Activated naive CD8-positive, alpha-beta T cell treated with anti-CD3 and anti-CD28 coated beads, Interleukin-2, amount 50 U/mL, for 24 hours (primary cell): ENCODE measurements around the gene PRELID1.
"Not testable (repeated sequence)": the region's sequence is repeated elsewhere in the genome, so short reads cannot be mapped to it uniquely, and the experiment has no call there.

Experiments used
- ATAC-seq: fragments of 150-1000 bp; cut with Tn5 transposase; one replicate; pipeline ENCODE4 v1.10.0; 2021
- DNase-seq: peaks from one replicate; pipeline ENCODE4 v3.0.0; 2021
- H3K27ac Mint-ChIP-seq: one replicate; pipeline ENCODE4 v1.8.0; 2021; ENCODE audit warnings: mild to moderate bottlenecking, mixed read lengths
- H3K27me3 Mint-ChIP-seq: one replicate; pipeline ENCODE4 v1.8.0; 2021; ENCODE audit warnings: mixed read lengths
- H3K36me3 Mint-ChIP-seq: one replicate; pipeline ENCODE4 v1.8.0; 2021; ENCODE audit warnings: low read depth, mixed read lengths
- H3K4me1 Mint-ChIP-seq: one replicate; pipeline ENCODE4 v1.8.0; 2021; ENCODE audit warnings: mixed read lengths
- H3K4me3 Mint-ChIP-seq: one replicate; pipeline ENCODE4 v1.8.0; 2021; ENCODE audit warnings: mild to moderate bottlenecking, moderate library complexity, mixed read lengths
- H3K9me3 Mint-ChIP-seq: one replicate; pipeline ENCODE4 v1.8.0; 2021; ENCODE audit warnings: mixed read lengths

PRELID1 gene

GRCh38 chr5:177303121-177303924 lies at the start of gene PRELID1, which contains the start of gene RAB24:
PRELID1 (plus strand) TSS chr5:177303799; CDS start chr5:177303986, 187 bp downstream.
RAB24 (minus strand) TSS chr5:177303719; CDS start chr5:177303288, 431 bp downstream.
- DNase-seq (peak; percentile 95), ATAC-seq (peak; percentile 55)
- Mint-ChIP-seq H3K4me1 (peaks cover 65% of the 10 kb centered on the region), H3K36me3 (peaks cover 44% of the 10 kb centered on the region), H3K4me3 (peak within 1 kb of the TSS; percentile 98), H3K27ac (peak within 1 kb of the TSS; percentile 93), H3K27me3 (no peaks in the 10 kb centered on the region), H3K9me3 (no peaks in the 10 kb centered on the region)

- no peaks in the 10 kb centered on the region for H3K27me3 Mint-ChIP-seq
- H3K4me3 Mint-ChIP-seq: no peak overlapping the region
- ATAC-seq (no peak), DNase-seq (no peak)
- H3K9me3 Mint-ChIP-seq: no peaks in the 10 kb centered on the region
- no peak overlapping the region for H3K27ac Mint-ChIP-seq
- peaks cover 57% of the 10 kb centered on the region for H3K36me3 Mint-ChIP-seq
- H3K4me1 Mint-ChIP-seq: no peaks in the 10 kb centered on the region
These were observed 47.3 kb upstream of the PRELID1 start for GRCh38 chr5:177256296-177256695.

- not testable (repeated sequence) for DNase-seq, H3K4me1 Mint-ChIP-seq, ATAC-seq, H3K4me3 Mint-ChIP-seq, H3K27ac Mint-ChIP-seq, H3K9me3 Mint-ChIP-seq, H3K27me3 Mint-ChIP-seq
- H3K36me3 Mint-ChIP-seq: peaks cover 49% of the 10 kb centered on the region
These were observed 44.9 kb upstream of the PRELID1 start for GRCh38 chr5:177258711-177259110.

- no peak overlapping the region for H3K4me3 Mint-ChIP-seq
- no peak for DNase-seq
- no peak overlapping the region for H3K27ac Mint-ChIP-seq
- H3K9me3 Mint-ChIP-seq: no peaks in the 10 kb centered on the region
- ATAC-seq: no peak
- H3K4me1 Mint-ChIP-seq: no peaks in the 10 kb centered on the region
- peaks cover 49% of the 10 kb centered on the region for H3K36me3 Mint-ChIP-seq
- no peaks in the 10 kb centered on the region for H3K27me3 Mint-ChIP-seq
These were observed 42.6 kb upstream of the PRELID1 start for GRCh38 chr5:177260961-177261360.

- Mint-ChIP-seq H3K27ac (no peak overlapping the region), H3K36me3 (peaks cover 51% of the 10 kb centered on the region)
These were observed 42.1 kb upstream of the PRELID1 start for GRCh38 chr5:177261510-177261909.

GRCh38 chr5:177264178-177264577 lies 39.4 kb upstream of the PRELID1 start:
- Mint-ChIP-seq H3K36me3 (peaks cover 43% of the 10 kb centered on the region), H3K27ac (no peak overlapping the region), H3K4me3 (no peak overlapping the region), H3K9me3 (no peaks in the 10 kb centered on the region), H3K4me1 (no peaks in the 10 kb centered on the region), H3K27me3 (no peaks in the 10 kb centered on the region)
- ATAC-seq: no peak
- DNase-seq: no peak

More at GRCh38 chr5:177261510-177261909, 42.1 kb upstream of the PRELID1 start:
- DNase-seq: no peak
- ATAC-seq: no peak
- Mint-ChIP-seq H3K27me3 (no peaks in the 10 kb centered on the region), H3K4me1 (no peaks in the 10 kb centered on the region), H3K4me3 (no peak overlapping the region), H3K9me3 (no peaks in the 10 kb centered on the region)

- peaks cover 39% of the 10 kb centered on the region for H3K36me3 Mint-ChIP-seq
These were observed 38.2 kb upstream of the PRELID1 start for GRCh38 chr5:177265395-177265794.

GRCh38 chr5:177269232-177269895 lies 34.2 kb upstream of the PRELID1 start:
- no peaks in the 10 kb centered on the region for H3K4me1 Mint-ChIP-seq
- no peaks in the 10 kb centered on the region for H3K27me3 Mint-ChIP-seq
- no peaks in the 10 kb centered on the region for H3K9me3 Mint-ChIP-seq
- peaks cover 38% of the 10 kb centered on the region for H3K36me3 Mint-ChIP-seq
- H3K27ac Mint-ChIP-seq: no peak overlapping the region
- H3K4me3 Mint-ChIP-seq: no peak overlapping the region
- no peak for ATAC-seq
- DNase-seq: no peak

More at GRCh38 chr5:177265395-177265794, 38.2 kb upstream of the PRELID1 start:
- ATAC-seq (no peak), DNase-seq (no peak)
- no peaks in the 10 kb centered on the region for H3K9me3 Mint-ChIP-seq
- no peaks in the 10 kb centered on the region for H3K27me3 Mint-ChIP-seq
- H3K4me3 Mint-ChIP-seq: no peak overlapping the region
- no peak overlapping the region for H3K27ac Mint-ChIP-seq
- H3K4me1 Mint-ChIP-seq: no peaks in the 10 kb centered on the region

GRCh38 chr5:177269976-177270375 lies 33.6 kb upstream of the PRELID1 start:
- ATAC-seq (no peak), DNase-seq (no peak)
- H3K27me3 Mint-ChIP-seq: no peaks in the 10 kb centered on the region
- H3K36me3 Mint-ChIP-seq: peaks cover 39% of the 10 kb centered on the region
- no peak overlapping the region for H3K27ac Mint-ChIP-seq
- H3K4me3 Mint-ChIP-seq: no peak overlapping the region
- no peaks in the 10 kb centered on the region for H3K4me1 Mint-ChIP-seq
- H3K9me3 Mint-ChIP-seq: no peaks in the 10 kb centered on the region

- no peak overlapping the region for H3K4me3 Mint-ChIP-seq
- H3K27ac Mint-ChIP-seq: peak overlapping the region; percentile 0
- peaks cover 43% of the 10 kb centered on the region for H3K36me3 Mint-ChIP-seq
- H3K27me3 Mint-ChIP-seq: no peaks in the 10 kb centered on the region
- H3K9me3 Mint-ChIP-seq: no peaks in the 10 kb centered on the region
- no peaks in the 10 kb centered on the region for H3K4me1 Mint-ChIP-seq
- DNase-seq (no peak), ATAC-seq (no peak)
These were observed 32.9 kb upstream of the PRELID1 start for GRCh38 chr5:177270653-177271052.

GRCh38 chr5:177271113-177271512 lies 32.5 kb upstream of the PRELID1 start:
- no peak overlapping the region for H3K27ac Mint-ChIP-seq
- peaks cover 43% of the 10 kb centered on the region for H3K36me3 Mint-ChIP-seq
- H3K4me1 Mint-ChIP-seq: no peaks in the 10 kb centered on the region
- H3K27me3 Mint-ChIP-seq: no peaks in the 10 kb centered on the region
- ATAC-seq (no peak), DNase-seq (no peak)
- no peaks in the 10 kb centered on the region for H3K9me3 Mint-ChIP-seq
- no peak overlapping the region for H3K4me3 Mint-ChIP-seq

GRCh38 chr5:177275883-177276282 lies 27.7 kb upstream of the PRELID1 start:
- peaks cover 38% of the 10 kb centered on the region for H3K36me3 Mint-ChIP-seq
- H3K4me1 Mint-ChIP-seq: peaks cover 2% of the 10 kb centered on the region
- H3K9me3 Mint-ChIP-seq: no peaks in the 10 kb centered on the region
- ATAC-seq (no peak), DNase-seq (no peak)
- H3K27me3 Mint-ChIP-seq: no peaks in the 10 kb centered on the region
- no peak overlapping the region for H3K4me3 Mint-ChIP-seq
- no peak overlapping the region for H3K27ac Mint-ChIP-seq

- Mint-ChIP-seq H3K36me3 (peaks cover 40% of the 10 kb centered on the region), H3K9me3 (no peaks in the 10 kb centered on the region), H3K27me3 (no peaks in the 10 kb centered on the region), H3K27ac (peak overlapping the region; percentile 52), H3K4me3 (no peak overlapping the region), H3K4me1 (peaks cover 2% of the 10 kb centered on the region)
- ATAC-seq: no peak
- no peak for DNase-seq
These were observed 26.7 kb upstream of the PRELID1 start for GRCh38 chr5:177276886-177277285.

GRCh38 chr5:177288191-177288590 lies 15.4 kb upstream of the PRELID1 start:
- no peak overlapping the region for H3K4me3 Mint-ChIP-seq
- no peaks in the 10 kb centered on the region for H3K27me3 Mint-ChIP-seq
- ATAC-seq: no peak
- no peaks in the 10 kb centered on the region for H3K9me3 Mint-ChIP-seq
- no peak overlapping the region for H3K27ac Mint-ChIP-seq
- H3K36me3 Mint-ChIP-seq: peaks cover 41% of the 10 kb centered on the region
- DNase-seq: no peak
- peaks cover 4% of the 10 kb centered on the region for H3K4me1 Mint-ChIP-seq
